Ishikawa (cell line): Measurements from ENCODE around the gene TNS3.

Experiments used
- EP300 ChIP-seq: IDR thresholded peaks from 2 replicates; pipeline ENCODE4 v1.6.1; 2012; ENCODE audit warnings: borderline replicate concordance
- FOXM1 ChIP-seq: IDR thresholded peaks from 2 replicates; pipeline ENCODE4 v1.6.1; 2012; ENCODE audit warnings: low read depth, borderline replicate concordance
- RAD21 ChIP-seq: IDR thresholded peaks from 2 replicates; pipeline ENCODE4 v1.6.1; 2012; ENCODE audit warnings: low read depth
- TAF1 ChIP-seq: IDR thresholded peaks from 2 replicates; pipeline ENCODE4 v1.6.1; 2012; ENCODE audit warnings: low read depth, mild to moderate bottlenecking
- TCF12 ChIP-seq: IDR thresholded peaks from 2 replicates; pipeline ENCODE4 v1.6.1; 2012; ENCODE audit warnings: low read depth
- ZBTB7A ChIP-seq: IDR thresholded peaks from 2 replicates; pipeline ENCODE4 v1.6.1; 2012; ENCODE audit warnings: low read depth
- TF ChIP-seq, protein P1 (sequence below): IDR thresholded peaks from 2 replicates; pipeline ENCODE4 v1.6.1; 2012; ENCODE audit warnings: low read depth, mild to moderate bottlenecking

DNA sequence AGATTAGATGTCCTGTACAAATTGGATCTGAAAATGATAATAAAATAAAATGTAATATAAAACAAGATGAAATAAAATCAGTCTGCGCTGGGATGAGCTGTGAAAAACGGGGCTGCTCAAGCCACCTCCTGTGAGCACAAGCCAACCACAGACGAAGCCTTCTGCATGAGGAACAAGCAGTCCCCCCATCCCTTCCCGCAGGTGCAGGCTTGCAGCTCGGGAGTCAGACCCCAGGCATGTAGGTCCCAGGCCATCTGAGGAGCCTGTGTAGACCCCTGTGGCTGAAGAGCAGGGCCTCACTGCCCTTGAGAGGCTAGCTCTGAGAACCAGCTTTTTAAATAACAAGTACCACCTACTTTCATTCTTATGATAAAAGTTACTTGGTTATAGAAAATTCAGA, 123.4 kb downstream of the TNS3 start:
- TF ChIP-seq FOXM1 (no peak), TCF12 (no peak), RAD21 (no peak), EP300 (no peak), TAF1 (no peak), ZBTB7A (no peak)
- TF ChIP-seq, protein P1, sequence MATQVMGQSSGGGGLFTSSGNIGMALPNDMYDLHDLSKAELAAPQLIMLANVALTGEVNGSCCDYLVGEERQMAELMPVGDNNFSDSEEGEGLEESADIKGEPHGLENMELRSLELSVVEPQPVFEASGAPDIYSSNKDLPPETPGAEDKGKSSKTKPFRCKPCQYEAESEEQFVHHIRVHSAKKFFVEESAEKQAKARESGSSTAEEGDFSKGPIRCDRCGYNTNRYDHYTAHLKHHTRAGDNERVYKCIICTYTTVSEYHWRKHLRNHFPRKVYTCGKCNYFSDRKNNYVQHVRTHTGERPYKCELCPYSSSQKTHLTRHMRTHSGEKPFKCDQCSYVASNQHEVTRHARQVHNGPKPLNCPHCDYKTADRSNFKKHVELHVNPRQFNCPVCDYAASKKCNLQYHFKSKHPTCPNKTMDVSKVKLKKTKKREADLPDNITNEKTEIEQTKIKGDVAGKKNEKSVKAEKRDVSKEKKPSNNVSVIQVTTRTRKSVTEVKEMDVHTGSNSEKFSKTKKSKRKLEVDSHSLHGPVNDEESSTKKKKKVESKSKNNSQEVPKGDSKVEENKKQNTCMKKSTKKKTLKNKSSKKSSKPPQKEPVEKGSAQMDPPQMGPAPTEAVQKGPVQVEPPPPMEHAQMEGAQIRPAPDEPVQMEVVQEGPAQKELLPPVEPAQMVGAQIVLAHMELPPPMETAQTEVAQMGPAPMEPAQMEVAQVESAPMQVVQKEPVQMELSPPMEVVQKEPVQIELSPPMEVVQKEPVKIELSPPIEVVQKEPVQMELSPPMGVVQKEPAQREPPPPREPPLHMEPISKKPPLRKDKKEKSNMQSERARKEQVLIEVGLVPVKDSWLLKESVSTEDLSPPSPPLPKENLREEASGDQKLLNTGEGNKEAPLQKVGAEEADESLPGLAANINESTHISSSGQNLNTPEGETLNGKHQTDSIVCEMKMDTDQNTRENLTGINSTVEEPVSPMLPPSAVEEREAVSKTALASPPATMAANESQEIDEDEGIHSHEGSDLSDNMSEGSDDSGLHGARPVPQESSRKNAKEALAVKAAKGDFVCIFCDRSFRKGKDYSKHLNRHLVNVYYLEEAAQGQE = no peak
